Kidney capillary endothelial cell (primary cell): ENCODE results near the gene SLC8B1.
"Not testable (repeated sequence)": the region's sequence is repeated elsewhere in the genome, so short reads cannot be mapped to it uniquely, and the experiment has no call there.

Source experiments
- DNase-seq: peaks from one replicate; pipeline ENCODE4 v3.0.0-alpha.2; 2018; ENCODE audit warnings: low spot score

SLC8B1 gene

GRCh38 chr12:113354192-113354591 is 19.3 kb upstream of the SLC8B1 start:
- DNase-seq, result not testable (repeated sequence)

GRCh38 chr12:113351089-113351488 is 16.2 kb upstream of the SLC8B1 start:
- no peak for DNase-seq

DNA sequence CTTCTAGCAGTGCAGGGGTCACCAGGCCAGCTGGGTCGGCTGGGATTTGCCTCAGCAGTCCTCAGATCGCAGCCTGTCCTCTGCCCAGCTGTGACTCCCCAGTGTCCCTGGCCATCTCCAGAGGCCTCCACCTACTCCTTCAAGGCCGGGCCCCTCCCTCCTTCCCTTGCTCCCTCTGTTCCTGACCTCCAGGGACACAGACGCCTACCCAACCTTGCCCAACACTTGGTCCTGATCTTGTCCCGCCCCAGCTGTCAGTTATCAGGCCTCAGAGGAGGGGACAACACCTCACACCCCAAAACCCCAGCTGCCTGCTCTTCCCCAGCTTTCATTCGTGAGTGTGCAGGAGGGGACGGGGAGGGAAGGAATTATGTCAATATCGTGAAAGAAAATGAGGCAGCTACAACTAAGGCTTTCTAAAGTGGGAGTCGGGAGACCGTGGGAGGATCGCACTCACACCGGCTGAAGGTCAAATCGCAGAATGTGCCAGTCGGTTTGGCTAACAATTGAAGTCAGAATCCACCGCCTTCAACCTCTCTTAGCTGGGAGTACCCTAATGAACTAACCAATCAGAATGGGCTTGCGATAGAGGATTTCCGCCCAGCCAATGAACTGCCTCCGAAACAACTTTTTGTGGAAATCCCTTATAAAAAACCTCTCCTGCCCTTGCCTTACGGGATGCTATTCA is 14.1 kb upstream of the SLC8B1 start:
- no peak for DNase-seq

GRCh38 chr12:113347892-113348291 is 13.0 kb upstream of the SLC8B1 start:
- DNase-seq, result no peak

- DNase-seq, result no peak
These were observed 12.2 kb upstream of the SLC8B1 start for GRCh38 chr12:113347107-113347506.

GRCh38 chr12:113346353-113346752 is 11.4 kb upstream of the SLC8B1 start:
- no peak for DNase-seq

- DNase-seq, result no peak
These were observed 10.4 kb upstream of the SLC8B1 start for GRCh38 chr12:113345318-113345717.

DNA sequence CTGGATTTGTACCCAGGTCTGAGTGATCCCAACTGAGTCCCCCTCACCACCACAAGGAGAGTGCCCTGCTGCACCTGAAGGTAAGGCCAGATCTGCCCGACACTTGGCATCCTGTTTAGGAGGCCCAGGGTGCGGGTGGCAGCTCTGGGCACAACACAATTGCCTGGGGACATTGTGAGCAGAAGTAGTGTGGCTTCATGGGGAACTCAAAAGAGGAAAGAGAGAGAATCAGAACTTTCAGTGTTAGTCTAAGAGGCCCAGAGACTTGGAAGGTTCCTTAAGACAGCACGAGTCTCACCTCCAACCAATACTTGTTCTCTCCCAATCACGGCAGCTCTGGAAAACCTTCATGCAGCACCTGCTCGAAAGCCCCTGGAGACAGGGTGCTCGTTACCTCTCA is 6.6 kb upstream of the SLC8B1 start:
- DNase-seq, result no peak

- DNase-seq, result no peak
These were observed 5.2 kb upstream of the SLC8B1 start for GRCh38 chr12:113340061-113340460.

GRCh38 chr12:113339540-113339939 is 4.6 kb upstream of the SLC8B1 start:
- DNase-seq, result no peak

DNA sequence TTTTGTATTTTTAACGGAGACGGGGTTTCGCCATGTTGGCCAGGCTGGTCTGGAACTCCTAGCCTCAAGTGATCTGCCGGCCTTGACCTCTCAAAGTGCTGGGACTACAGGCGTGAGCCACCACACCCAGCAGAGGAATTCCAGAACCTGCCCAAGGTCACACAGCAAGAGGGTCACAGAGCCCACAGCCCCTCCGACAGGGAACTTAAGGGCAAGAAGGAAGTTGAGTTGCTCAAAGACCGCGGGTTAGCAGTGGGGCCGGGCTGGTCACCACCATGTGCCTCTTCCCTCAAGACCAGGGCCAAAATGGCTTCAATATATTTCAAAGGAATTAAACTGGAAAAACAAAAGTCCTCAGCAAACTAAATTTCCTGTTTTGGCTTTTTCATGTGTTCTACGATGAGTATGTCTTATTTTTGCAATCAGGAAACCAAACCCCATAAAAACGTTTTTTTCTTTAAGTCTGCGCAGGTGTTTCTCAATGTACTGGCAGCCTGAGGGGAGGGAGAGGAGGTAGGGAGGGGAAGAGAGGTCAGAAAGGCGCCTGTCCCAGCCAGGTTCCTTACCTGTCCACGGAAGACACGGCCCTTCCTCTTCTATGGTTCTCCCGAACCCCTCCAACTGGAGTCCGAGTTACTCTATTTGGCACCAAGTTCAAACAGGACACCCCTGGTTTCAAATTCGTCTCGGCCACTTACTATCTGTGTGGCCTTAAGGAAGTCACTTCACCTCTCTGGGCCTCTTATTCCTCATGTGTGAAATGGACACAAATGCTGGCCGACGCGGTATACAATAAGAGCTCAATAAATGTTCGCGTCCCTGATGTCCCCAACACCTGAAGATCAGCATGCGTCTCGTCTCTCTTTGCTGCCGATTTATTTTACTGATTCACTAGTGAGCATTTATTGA is 778 bp downstream of the SLC8B1 start:
- DNase-seq, result no peak

GRCh38 chr12:113333418-113333750 is 1.5 kb downstream of the SLC8B1 start:
- DNase-seq, result no peak

DNA sequence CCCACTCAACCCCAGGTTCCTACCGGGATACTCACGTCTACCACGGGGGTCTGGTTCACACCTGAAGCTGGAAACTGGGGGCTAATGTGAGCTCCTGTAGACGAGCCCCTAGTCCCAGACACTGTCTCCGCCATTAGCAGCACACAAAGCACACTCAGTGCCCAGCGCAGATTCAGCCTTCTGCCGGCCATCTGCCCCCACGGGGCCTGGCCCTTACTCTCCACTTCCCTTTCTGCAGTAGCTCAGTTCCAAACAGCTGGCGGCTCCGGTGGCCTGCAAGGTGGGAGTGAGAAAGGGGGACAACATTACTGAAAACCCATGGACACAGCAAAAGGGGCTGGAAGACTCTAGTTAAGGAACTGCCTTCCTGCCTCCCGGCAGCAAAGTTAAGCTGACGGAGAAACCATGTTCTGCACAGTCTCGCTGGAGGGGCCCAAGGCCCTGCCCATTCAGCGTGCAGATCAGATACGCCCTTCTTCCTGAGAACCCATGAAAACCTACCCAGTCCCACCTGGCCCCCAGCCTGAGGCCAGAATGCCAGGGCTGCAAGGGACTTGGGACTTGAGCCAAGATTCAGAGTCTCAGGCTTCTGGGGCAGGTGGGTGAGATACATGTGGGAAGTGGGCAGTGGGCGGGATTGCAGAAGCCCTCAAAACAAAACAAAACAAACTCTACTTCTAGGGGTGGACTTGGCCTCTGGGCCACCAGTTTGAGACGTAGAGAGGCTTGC is 2.1 kb downstream of the SLC8B1 start:
- no peak for DNase-seq

DNA sequence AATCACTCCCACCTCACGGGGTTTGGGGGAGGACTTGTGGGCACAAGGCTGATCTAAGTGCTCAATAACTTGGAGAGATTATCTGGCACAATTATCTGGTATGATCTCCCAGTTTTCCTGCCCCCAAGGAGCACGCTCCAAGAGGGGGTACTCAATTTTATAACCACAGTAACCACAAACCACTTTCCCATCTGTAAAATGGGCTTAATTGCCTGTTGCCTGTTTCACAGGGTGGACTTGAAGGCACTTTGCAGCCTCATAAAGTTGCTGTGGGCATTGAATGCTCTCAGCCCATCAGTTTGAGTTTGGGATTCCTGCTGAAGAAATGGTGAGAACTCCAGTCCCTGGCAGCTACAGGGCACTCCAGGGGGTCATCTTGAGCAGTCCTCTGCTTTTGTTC is 4.4 kb downstream of the SLC8B1 start:
- no peak for DNase-seq

DNA sequence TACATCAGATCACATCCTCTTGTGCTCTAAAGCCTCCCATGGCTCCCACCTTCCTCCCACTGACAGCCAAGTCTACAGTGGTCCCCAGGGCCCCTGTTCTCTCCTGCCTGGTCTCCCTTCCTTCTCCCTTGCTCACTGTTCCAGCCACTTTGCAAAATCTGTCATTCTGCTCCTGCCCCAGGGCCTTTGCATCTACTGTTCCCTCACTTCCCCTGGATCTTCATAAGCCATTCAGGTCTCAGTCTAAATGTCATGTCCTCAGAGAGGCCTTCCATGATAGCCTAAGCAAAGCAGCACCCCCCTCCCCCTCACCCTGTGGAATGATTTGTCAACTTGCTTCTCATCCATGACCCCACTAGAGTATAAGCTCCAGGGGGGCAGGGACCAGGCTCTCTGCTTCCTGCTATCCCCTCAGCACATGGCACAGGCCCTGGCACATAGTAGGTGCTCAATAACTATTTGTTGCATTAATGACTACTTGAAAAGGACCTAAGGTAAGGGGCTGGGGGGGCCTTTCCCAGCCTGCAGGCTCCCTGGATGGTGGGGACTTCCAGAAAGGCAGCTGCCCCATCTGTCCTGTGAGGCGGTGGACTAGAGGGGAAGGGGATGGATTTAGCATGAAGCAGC is 5.0 kb downstream of the SLC8B1 start:
- no peak for DNase-seq

DNA sequence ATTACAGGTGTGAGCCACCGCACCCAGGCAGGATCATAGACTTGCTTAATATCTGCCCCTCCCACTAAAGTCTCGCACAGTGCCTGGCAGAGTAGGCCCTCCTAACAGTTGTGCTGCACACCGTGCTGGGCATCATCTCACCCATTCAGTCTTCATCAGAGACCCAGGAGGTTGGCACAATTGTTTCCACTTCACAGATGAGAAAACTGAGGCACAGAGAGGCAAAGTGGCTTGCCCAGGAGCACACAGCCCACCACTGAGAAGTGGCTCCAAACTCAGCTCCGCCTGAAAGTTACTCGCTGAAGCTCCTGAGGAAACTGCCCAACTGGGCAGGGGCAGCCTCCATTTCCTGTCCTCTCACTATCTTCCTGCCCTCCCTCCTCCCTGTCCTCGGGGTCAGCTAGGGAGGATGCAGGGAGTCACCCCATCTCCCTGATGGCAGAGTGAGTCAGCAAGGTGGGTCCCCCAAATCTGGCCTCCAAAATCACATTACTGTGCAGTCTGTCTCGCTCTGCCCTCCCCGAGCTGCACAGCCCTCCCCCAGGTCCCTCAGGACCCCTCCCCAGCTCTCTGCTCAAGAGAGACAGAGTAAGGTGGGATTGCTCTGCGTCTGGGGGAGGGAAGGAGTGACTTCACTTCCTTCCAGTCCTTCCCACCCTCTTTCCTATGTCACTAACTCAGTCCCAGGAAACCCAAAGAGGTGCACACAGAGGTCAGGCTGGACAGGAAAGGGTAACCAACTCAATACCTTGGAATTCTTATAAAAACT is 5.7 kb downstream of the SLC8B1 start:
- DNase-seq, result peak; percentile 45

GRCh38 chr12:113328368-113328889 is 6.5 kb downstream of the SLC8B1 start:
- no peak for DNase-seq

- DNase-seq, result no peak
These were observed 8.0 kb downstream of the SLC8B1 start for GRCh38 chr12:113326775-113327395.

- DNase-seq, result no peak
These were observed 9.0 kb downstream of the SLC8B1 start for GRCh38 chr12:113325916-113326315.

DNA sequence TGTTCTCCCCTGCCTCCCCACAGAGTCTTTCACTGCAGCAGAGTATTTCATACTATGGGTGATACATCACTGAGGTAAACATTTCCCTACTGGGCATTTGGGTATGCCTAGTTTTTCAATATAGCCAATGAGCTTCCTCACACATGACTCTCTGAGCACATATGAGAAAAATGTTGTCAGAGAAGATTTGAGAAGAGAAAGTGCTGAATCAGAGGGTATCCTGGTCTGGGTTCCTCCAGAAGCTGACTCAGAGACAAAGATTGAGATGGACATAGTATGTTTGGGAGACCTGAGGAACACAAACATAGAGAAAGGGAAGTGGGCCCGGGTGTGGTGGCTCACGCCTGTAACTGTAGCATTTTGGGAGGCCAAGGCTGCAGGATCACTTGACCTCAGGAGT is 12.6 kb downstream of the SLC8B1 start:
- DNase-seq, result no peak

DNA sequence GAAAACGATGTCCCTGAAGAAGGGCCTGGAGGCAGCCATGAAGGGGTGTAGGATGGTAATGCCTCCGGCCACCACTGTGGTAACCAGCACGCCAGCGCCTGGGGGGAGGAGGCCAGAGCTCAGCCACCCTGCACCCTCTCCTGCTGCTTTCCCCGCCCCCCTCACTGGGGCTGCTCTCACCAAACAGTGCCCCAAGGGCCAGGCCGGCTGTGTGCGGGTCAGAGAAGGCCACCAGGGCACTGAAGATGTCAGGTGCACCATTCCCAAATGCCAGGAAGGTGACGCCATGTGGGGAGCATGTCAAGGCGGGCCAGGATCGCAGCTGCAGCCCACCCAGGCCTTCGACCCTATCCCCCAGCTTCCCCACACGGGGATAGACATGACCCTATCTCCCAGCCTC is 14.5 kb downstream of the SLC8B1 start:
- DNase-seq, result no peak
